Stomach (tissue), 9 donors: ENCODE results near the gene SSBP3. TPM values are rescaled to one million over a fixed set of nuclear protein-coding genes. Genes with fewer than 3 reads are reported as not detected.
"Not testable (repeated sequence)": the region's sequence is repeated elsewhere in the genome, so short reads cannot be mapped to it uniquely, and the experiment has no call there.

Source experiments
- DNase-seq, 2 donors: peaks; one replicate each; pipeline versions ENCODE4 v3.0.0 to v3.0.0-alpha.2; 2013 to 2019
- H3K27ac ChIP-seq, 5 donors: fragments of 200-600 bp in 4 of 5; sonication (generic) in 4 of 5; one replicate each; pipeline ENCODE4 v1.5.1; 2013 to 2019; ENCODE audit warnings: mild to moderate bottlenecking in 1 of 5, moderate library complexity in 1 of 5
- H3K27me3 ChIP-seq, 3 donors: fragments of 200-600 bp; sonication (generic); one replicate each; pipeline ENCODE4 v1.5.1; 2017 to 2019; ENCODE audit warnings: mixed run types in 1 of 3
- H3K36me3 ChIP-seq, 4 donors: fragments of 200-600 bp; sonication (generic); 1 replicate in 3 of 4; 2 replicates in 1 of 4; pipeline ENCODE4 v1.5.1; 2016 to 2019
- H3K4me1 ChIP-seq, 4 donors: fragments of 200-600 bp; sonication (generic); one replicate each; pipeline ENCODE4 v1.5.1; 2016 to 2019
- H3K4me3 ChIP-seq, 4 donors: fragments of 200-600 bp; sonication (generic) in 3 of 4; one replicate each; pipeline ENCODE4 v1.5.1; 2016 to 2019; ENCODE audit warnings: mild to moderate bottlenecking in 1 of 4
- H3K9me3 ChIP-seq, 4 donors: fragments of 200-600 bp; sonication (generic); one replicate each; pipeline ENCODE4 v1.5.1; 2016 to 2019
- EP300 ChIP-seq: sonication (generic); formaldehyde crosslinking; IDR thresholded peaks from one replicate; pipeline ENCODE4 v1.6.1; 2017; ENCODE audit warnings: antibody characterized with exemption
- POLR2A ChIP-seq, 4 donors: fragments of 450-650 bp; IDR thresholded peaks; one replicate each; pipeline ENCODE4 v1.6.1; 2016; ENCODE audit warnings: antibody characterized with exemption in 4 of 4, control low read depth in 2 of 4, mild to moderate bottlenecking in 1 of 4, moderate library complexity in 1 of 4
- POLR2AphosphoS5 ChIP-seq, 3 donors: sonication (generic); formaldehyde crosslinking; IDR thresholded peaks; one replicate each; pipeline ENCODE4 v1.6.1; 2016; ENCODE audit warnings: antibody characterized with exemption in 3 of 3
- WGBS, 5 donors: extraction: QIAGEN DNeasy Blood & Tissue Kit in 3 of 5; methylation state at CpG; one replicate each; pipeline versions ENCODE4 v1.1.5 to v1.1.7; 2013 to 2018; 5-methylcytosine and 5-hydroxymethylcytosine counted together
- intact Hi-C: fragments of 100-400 bp; cut with DNase I; formaldehyde crosslinking; loops from one replicate; pipeline ENCODE4 v1.15.1; 2023; ENCODE audit warnings: low total_unique reads
- polyA plus RNA-seq, 3 donors: library from polyadenylated mRNA; stranded (reverse); fragments of 200-250 nt; gene quantifications; one replicate each; pipeline ENCODE4 v1.2.3, GENCODE V29; 2013
- total RNA-seq, 5 donors: library from RNA; depleted of rRNA; stranded (reverse); fragments of >200 nt; gene quantifications; one replicate each; pipeline versions ENCODE4 v1.1.0 to v1.2.3, GENCODE V29; 2014 to 2016
- TF ChIP-seq, protein P1 (sequence below), 7 experiments: fragments of 450-650 bp in 4 of 7; fragments of 200-600 bp in 3 of 7; sonication (generic) in 3 of 7; IDR thresholded peaks; one replicate each; pipeline ENCODE4 v1.5.1; 2016 to 2019; ENCODE audit warnings: antibody characterized with exemption in 7 of 7, control low read depth in 2 of 7, mild to moderate bottlenecking in 1 of 7
- donor health status: healthy with polysubstance abuse.
- donor health status: Bipolar disorder and iron deficiency.
- donor health status: healthy.

SSBP3 gene
- total and polyA plus RNA-seq, 8 donors: 4.3 to 100 (median 38.1) TPM

DNA sequence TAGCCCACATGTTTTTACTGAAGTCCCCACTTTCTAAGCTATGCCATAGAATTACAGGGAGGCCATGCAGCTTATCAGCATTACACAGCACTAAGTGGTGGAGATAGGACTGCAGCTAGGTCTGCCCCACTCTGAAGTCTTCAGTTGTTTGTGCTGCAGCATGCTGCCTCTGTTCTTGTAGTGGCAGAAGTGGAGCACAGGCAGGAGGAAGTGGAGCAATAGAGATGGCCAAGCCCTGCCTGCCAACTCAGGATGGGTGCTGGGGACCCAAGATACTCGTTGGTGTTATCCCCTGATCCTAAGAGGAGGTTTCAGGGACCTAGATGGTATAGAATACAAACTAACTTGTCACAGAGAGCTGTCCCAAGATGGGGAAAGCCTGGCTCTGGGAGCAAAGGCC lies 193.3 kb downstream of the SSBP3 start:
- H3K36me3 ChIP-seq: peaks cover 91 to 100% (median 99%) of the 10 kb centered on the region in 4 donors
- intact Hi-C loops: loop anchor here (10.0 kb wide), 1 partner anchor 192 kb away; the partner anchor contains the start of gene SSBP3
- H3K9me3 ChIP-seq: no peaks in the 10 kb centered on the region
- WGBS, 5 donors: 65 to 73% (median 72%) methylated on average over 1 of the region's 1 CpG
- H3K4me1 ChIP-seq: peaks cover 0 to 4% (median under 1%) of the 10 kb centered on the region in 4 donors
- H3K4me3 ChIP-seq: no peak overlapping the region
- DNase-seq: no peak
- H3K27ac ChIP-seq: no peak overlapping the region
- H3K27me3 ChIP-seq: no peaks in the 10 kb centered on the region
- TF ChIP-seq POLR2AphosphoS5 (IDR thresholded peaks at IDR 0.05) (no peak), POLR2A (IDR thresholded peaks at IDR 0.05) (no peak), EP300 (no peak)
- TF ChIP-seq, protein P1, sequence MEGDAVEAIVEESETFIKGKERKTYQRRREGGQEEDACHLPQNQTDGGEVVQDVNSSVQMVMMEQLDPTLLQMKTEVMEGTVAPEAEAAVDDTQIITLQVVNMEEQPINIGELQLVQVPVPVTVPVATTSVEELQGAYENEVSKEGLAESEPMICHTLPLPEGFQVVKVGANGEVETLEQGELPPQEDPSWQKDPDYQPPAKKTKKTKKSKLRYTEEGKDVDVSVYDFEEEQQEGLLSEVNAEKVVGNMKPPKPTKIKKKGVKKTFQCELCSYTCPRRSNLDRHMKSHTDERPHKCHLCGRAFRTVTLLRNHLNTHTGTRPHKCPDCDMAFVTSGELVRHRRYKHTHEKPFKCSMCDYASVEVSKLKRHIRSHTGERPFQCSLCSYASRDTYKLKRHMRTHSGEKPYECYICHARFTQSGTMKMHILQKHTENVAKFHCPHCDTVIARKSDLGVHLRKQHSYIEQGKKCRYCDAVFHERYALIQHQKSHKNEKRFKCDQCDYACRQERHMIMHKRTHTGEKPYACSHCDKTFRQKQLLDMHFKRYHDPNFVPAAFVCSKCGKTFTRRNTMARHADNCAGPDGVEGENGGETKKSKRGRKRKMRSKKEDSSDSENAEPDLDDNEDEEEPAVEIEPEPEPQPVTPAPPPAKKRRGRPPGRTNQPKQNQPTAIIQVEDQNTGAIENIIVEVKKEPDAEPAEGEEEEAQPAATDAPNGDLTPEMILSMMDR (IDR thresholded peaks at IDR 0.05): no peak

DNA sequence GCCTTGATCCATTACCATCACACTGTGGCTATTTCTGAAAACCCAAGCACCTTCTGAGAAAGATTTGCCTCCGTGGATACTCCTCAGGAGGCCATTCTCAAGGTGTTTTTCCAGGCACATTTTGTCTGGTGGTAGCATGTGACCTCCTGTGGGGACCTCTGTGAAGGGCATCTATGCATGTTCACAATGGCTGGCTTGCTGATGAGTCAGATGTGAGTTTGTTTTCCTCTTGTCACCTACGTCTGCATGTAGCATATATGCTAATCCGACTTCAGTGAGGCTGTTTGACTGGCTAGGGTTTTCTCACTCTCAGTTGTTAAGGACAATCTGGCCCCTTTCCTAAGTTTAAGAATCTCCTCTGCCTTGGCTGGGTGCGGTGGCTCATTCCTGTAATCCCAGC lies 198.3 kb downstream of the SSBP3 start:
- WGBS, 5 donors: 60 to 71% (median 63%) methylated on average over 4 of the region's 4 CpGs
- H3K27ac ChIP-seq, H3K4me1 ChIP-seq, DNase-seq, H3K27me3 ChIP-seq, H3K9me3 ChIP-seq, H3K4me3 ChIP-seq, intact Hi-C loops: not testable (repeated sequence)
- H3K36me3 ChIP-seq: peaks cover 67 to 94% (median 92%) of the 10 kb centered on the region in 4 donors

GRCh38 chr1:54207287-54207686 lies 198.9 kb downstream of the SSBP3 start:
- no peaks in the 10 kb centered on the region for H3K27me3 ChIP-seq
- H3K4me1 ChIP-seq: peaks cover 0 to 14% (median 5%) of the 10 kb centered on the region in 4 donors
- WGBS, 5 donors: 0 to 88% (median 81%) methylated on average over 1 of the region's 1 CpG
- DNase-seq: no peak
- no peak overlapping the region for H3K27ac ChIP-seq
- TF ChIP-seq, protein P1 (IDR thresholded peaks at IDR 0.05): no peak
- TF ChIP-seq POLR2A (IDR thresholded peaks at IDR 0.05) (no peak), EP300 (no peak), POLR2AphosphoS5 (IDR thresholded peaks at IDR 0.05) (no peak)
- intact Hi-C loops: no loop called here
- H3K36me3 ChIP-seq: peaks cover 61 to 91% (median 89%) of the 10 kb centered on the region in 4 donors
- H3K9me3 ChIP-seq: no peaks in the 10 kb centered on the region
- H3K4me3 ChIP-seq: no peak overlapping the region

GRCh38 chr1:54204199-54204598 lies 202.0 kb downstream of the SSBP3 start:
- TF ChIP-seq POLR2A (IDR thresholded peaks at IDR 0.05) (no peak), POLR2AphosphoS5 (IDR thresholded peaks at IDR 0.05) (no peak), EP300 (no peak)
- TF ChIP-seq, protein P1 (IDR thresholded peaks at IDR 0.05): no peak
- intact Hi-C loops: no loop called here
- Histone ChIP-seq H3K36me3 (peaks cover 30 to 62% (median 58%) of the 10 kb centered on the region in 4 donors), H3K9me3 (no peaks in the 10 kb centered on the region), H3K4me1 (peaks cover 12 to 39% (median 26%) of the 10 kb centered on the region in 4 donors), H3K4me3 (no peak overlapping the region), H3K27ac (no peak overlapping the region), H3K27me3 (no peaks in the 10 kb centered on the region)
- 79 to 82% (median 81%) methylated on average over 7 of the region's 7 CpGs for WGBS, 5 donors
- no peak for DNase-seq

- Histone ChIP-seq H3K27ac (peak overlapping the region; percentile 70 to 90 (median 83)), H3K4me1 (peaks cover 14 to 45% (median 31%) of the 10 kb centered on the region in 4 donors), H3K9me3 (no peaks in the 10 kb centered on the region), H3K36me3 (peaks cover 10 to 34% (median 29%) of the 10 kb centered on the region in 4 donors), H3K4me3 (peak overlapping the region; percentile 77 to 100 (median 96)), H3K27me3 (no peaks in the 10 kb centered on the region)
- TF ChIP-seq, protein P1 (IDR thresholded peaks at IDR 0.05): no peak
- TF ChIP-seq POLR2AphosphoS5 (IDR thresholded peaks at IDR 0.05) (no peak), EP300 (no peak), POLR2A (IDR thresholded peaks at IDR 0.05) (no peak)
- WGBS, 5 donors: 0 to 2% (median 1%) methylated on average over 7 to 15 of the region's 15 CpGs
- intact Hi-C loops: no loop called here
- no peak for DNase-seq
These were observed 205.6 kb downstream of the SSBP3 start for GRCh38 chr1:54200519-54200997.
